AG10803 (cell line): ENCODE measurements around the gene USF3.

Experiments
- DNase-seq: peaks from one replicate; pipeline ENCODE4 v3.0.0; 2010; ENCODE audit warnings: low read depth
- H3K4me3 ChIP-seq: 2 replicates; pipeline ENCODE4 v1.5.1; 2011; ENCODE audit warnings: mild to moderate bottlenecking, low read length, control low read depth
- CTCF ChIP-seq: conservative IDR thresholded peaks from 2 replicates; pipeline ENCODE4 v1.5.1; 2011; ENCODE audit warnings: mild to moderate bottlenecking, low read length, control low read depth, inconsistent platforms

Gene USF3

GRCh38 chr3:113659101-113659541 lies 37.3 kb downstream of the USF3 start:
- no peak overlapping the region for H3K4me3 ChIP-seq
- no peak for TF ChIP-seq CTCF
- no peak for DNase-seq

- no peak for DNase-seq
- no peak for TF ChIP-seq CTCF
- H3K4me3 ChIP-seq, result no peak overlapping the region
These were observed 38.3 kb downstream of the USF3 start for GRCh38 chr3:113658107-113658506.

- H3K4me3 ChIP-seq, result no peak overlapping the region
- no peak for DNase-seq
- no peak for TF ChIP-seq CTCF
These were observed 41.6 kb downstream of the USF3 start for GRCh38 chr3:113654851-113655250.

GRCh38 chr3:113654310-113654709 lies 42.1 kb downstream of the USF3 start:
- H3K4me3 ChIP-seq, result no peak overlapping the region
- TF ChIP-seq CTCF, result no peak
- DNase-seq, result no peak

- no peak for TF ChIP-seq CTCF
- no peak for DNase-seq
- no peak overlapping the region for H3K4me3 ChIP-seq
These were observed 47.1 kb downstream of the USF3 start for GRCh38 chr3:113649174-113649845.

GRCh38 chr3:113648524-113648923 lies 47.9 kb downstream of the USF3 start:
- no peak overlapping the region for H3K4me3 ChIP-seq
- TF ChIP-seq CTCF, result no peak
- no peak for DNase-seq

- TF ChIP-seq CTCF, result no peak
- H3K4me3 ChIP-seq, result no peak overlapping the region
- DNase-seq, result no peak
These were observed 52.9 kb downstream of the USF3 start for GRCh38 chr3:113643583-113643982.
